Islet precursor cell (in vitro differentiated cells): Measurements from ENCODE around the gene COL15A1.

Experiments used
- DNase-seq: peaks from one replicate; pipeline ENCODE4 v3.0.0-alpha.2; 2018

The COL15A1 gene

DNA sequence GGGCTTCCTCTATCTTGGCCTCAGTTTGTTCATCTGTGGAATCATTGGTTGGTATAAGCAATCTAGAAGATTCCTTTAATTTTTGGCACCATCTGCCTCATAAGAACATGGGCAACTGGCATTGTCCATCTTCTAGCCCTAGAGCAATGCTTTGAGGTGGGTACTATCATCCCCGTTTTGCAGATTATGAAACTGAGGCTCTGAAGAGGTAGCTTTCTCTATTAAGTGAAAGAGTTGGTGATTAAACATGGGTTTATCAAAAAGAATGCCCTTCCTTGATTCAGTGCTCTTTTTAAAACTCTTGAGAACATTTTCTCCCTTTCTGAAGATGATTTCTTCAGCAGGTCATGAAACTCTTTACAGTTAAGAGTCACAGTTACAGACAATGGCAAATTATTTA is 118.8 kb downstream of the COL15A1 start:
- no peak for DNase-seq

DNA sequence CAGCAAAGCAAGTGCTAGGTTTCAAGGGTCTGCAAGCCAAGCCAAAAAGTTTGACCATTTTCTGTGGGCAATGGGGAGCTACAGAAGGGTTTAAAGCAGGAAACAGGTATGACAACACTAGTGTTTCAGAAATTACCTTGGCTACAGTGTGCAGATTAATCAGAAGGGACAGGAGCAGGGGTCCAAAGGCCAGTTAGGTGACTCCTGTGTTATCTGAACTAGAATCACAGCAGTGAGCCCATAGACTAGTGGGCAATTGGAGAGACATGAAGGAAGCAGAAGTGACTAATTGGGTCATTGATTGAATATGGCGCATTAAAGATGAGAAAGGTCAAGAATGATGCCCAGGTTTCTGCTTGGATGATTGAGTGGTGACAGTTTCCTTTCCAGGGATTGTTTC is 119.8 kb downstream of the COL15A1 start:
- no peak for DNase-seq

DNA sequence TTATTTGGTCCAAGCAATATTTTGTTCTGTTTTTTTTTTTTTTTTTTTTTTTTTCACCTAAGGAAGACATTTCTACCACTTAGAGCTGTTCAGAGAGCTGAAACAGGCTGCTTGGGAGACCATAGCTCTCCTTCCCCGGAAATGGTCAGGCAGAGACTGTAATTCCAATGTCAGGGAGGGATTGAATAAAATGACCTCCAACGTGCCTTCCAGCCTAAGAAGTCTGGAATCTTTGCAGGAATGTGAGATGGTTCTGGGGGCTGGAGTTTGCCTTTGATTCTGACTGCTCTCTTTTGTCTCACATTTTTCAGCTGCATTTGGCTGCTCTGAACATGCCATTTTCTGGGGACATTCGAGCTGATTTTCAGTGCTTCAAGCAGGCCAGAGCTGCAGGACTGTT is 122.9 kb downstream of the COL15A1 start:
- peak; percentile 62 for DNase-seq

DNA sequence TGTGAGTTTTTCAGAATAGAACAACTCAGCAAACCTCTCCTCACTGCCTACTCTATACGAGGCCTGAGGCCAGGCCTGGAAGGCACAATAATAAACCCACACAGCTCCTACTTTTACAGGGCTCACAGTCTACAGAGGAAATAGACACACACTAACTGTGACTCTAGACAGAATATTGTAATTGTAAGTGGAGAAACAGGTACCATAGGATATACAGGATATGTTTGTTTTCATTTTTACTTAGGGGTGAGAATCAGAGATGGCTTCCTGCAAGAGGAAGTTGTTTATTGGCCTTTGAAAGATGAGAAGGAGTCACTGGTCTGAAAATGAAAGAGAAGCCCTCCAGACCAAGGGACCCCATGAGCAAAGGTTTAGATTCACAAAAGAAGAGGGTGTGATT is 125.4 kb downstream of the COL15A1 start:
- no peak for DNase-seq

DNA sequence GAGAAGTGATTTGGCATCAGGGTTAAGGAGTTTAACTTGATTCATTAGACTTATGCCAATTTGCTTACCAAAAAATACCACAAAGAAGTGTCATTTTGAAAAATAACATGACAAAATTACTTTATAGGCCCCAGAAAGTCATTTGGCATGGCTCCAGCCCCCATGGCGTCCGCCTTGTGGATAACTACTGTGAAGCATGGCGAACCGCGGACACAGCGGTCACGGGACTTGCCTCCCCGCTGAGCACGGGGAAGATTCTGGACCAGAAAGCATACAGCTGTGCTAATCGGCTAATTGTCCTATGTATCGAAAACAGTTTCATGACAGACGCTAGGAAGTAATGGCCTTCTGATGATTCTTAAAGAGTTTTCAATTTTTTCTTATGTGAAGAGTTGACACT is 125.8 kb downstream of the COL15A1 start:
- no peak for DNase-seq

DNA sequence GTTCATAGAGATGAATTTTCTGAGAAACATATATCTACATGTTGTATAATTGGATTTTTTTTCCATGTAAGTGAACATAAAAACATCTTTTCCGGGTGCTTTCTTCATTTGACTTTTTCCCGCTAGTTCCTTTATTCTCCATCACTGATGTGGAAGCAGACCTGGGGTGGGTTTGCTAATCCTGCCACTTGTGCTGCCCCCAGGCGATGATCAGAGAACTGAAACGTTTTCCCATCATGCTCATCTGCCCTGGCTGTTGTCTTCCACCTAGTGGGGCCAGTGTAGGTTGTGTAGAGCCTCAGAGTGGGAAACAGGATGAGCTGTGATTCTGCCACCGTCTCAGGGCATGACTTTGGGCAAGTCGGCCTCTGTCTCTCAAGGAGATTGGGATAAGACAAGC is 127.0 kb downstream of the COL15A1 start:
- no peak for DNase-seq

DNA sequence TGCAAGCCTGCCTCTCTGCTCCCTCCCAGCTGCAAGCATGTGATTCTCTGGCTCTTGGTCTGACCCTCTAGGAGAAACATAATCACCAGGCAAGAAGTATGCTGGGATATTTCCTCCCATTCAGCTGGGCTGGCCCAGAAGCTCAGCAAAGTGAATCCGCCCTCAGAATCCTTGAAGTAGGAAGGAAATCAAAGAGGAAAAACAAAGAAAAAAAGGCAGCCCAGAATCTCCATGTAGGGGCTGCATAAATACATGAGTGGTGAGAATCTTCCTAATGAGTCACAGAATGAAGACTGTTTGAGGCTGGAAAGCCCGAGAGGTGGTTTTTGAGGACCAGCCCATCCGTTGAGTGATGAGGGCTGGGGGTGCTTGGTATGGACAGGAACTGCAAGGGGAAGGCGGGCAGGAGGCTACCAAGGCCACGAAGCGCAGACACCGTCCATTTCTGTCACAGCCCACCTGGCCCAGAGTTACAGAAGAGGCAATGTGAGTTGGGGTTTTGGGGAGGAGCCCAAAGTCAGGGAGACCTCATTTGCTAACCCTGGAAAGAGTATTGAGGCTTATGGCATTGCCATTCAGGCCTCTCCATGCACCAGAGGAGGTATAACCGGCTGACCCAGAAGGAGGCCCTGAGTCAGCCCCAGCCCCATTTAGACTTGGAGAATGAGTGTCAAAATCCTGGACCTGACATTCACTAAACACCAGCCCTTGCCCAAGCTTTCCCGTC is 127.8 kb downstream of the COL15A1 start:
- DNase-seq = no peak

DNA sequence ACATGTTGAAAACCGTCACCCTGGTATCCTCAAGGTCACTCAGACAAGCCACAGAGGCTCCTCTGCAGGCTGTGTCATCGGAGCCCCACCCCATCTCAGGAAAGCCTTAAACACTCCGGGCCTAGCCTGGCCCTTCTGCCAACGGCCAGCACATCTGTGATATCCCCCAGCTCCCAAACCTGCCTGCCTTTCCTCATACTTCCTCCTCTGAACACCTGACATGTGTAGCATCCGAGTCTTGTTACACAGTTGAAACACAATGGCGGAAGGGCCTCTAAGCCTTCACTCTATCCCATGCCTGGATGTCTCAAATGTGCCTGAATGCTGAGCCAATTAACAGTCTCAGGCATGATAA is 128.3 kb downstream of the COL15A1 start:
- no peak for DNase-seq

DNA sequence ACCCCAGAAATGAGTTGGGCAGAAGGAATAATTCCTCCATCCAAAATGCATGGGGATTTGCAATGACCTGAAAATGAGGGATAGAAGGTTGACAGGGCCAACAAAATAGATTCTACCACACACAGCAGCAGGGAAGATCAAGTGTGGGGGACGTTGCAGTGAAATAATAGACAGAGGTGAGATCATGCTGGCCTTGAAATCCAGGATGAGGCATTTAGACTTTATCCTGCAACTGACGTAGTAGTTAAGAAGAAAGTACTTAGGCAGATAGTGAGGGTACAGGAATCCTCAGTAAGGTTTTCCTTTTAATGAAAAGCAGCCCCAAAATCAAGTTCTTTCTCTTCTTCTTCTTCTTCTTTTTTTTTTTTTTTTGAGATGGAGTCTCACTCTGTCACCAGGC is 129.6 kb downstream of the COL15A1 start:
- DNase-seq = no peak

DNA sequence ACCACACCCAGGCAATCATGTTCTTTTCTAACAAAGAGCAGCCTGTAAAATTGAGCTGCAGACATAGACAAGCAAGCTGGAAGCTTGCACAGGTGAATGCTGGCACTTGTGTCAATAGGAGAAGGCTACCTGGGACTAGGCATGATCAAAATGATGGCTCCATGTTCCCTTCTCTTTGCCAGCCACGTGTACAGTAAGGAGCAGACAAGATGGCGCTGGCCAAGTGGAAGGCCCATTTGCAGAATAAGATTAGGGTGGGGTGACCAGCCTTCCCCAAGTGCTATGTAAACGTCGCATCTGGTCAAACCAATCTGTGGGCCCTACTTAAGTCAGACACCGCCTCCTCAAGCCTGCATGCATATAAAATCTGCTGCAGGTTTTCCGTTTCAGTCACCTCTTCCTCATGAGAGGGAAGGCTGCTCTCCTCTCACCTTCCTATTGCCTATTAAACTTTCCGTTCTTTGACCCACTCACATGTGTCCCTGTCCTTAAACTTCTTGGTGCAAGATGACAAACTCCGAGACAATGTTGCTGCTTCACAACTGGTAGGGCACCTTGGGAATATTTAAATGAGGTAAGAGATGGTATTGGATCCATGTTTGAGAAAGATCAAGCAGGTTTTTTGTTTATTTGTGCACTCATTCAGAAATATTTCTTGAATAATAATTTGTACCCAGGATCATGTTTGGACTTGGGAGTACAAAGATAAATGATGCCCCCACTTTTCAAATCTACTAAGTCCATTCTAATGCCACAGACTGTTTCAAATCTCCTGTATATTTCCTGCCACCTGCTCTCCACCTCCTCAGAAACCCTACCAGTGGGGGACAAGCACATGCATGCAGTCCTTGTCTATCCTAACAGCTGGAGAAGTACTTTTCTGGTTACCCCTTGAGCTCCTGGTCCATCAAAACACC is 130.5 kb downstream of the COL15A1 start:
- peak; percentile 25 for DNase-seq

DNA sequence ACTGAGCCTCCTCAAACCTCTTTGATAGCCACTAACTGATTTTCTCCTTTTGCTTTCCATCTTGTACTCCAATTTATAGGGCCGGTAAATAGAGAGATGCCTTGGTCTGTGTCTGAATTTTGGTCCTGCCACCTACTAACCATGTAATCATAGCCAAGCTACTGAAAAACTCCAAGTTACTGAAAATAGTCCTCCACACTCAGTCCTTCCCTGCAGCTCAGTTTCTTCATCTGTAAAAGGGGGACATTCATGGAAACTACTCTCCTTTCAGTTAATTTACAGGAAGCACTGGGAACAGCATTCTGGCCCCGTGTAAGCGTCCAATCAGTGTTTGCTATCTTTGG is 131.2 kb downstream of the COL15A1 start:
- no peak for DNase-seq

DNA sequence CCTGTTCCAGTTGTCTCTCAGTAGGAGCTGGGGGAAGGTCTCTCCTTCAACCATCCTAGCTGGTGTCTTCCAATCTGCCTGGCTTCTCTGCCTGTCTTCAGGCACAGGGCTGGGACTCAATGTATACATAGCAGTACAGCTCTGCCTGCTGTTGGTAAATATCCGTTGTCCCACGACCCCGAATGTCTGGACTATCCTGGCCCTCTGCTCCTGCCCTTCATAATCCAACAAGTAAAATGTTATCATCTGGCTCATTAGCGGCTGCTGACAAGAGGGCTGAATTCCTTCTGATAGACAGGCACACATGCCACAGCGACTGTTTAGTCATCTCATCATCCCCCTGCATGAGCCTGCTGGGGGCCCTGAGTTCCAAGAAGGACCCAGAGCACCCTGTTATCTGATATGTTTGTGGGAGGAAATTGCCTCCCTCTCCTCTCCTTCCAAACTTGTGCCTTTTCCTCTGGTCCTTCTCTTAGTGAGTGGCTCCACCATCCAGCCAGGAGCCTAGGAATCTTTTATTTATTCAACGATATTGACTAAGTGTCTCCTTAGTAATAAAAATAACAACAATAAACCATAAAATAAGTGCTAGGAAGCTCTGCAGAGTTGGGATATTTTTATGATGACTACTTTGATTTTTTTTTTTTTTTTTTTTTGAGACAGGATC is 131.7 kb downstream of the COL15A1 start:
- peak; percentile 74 for DNase-seq

DNA sequence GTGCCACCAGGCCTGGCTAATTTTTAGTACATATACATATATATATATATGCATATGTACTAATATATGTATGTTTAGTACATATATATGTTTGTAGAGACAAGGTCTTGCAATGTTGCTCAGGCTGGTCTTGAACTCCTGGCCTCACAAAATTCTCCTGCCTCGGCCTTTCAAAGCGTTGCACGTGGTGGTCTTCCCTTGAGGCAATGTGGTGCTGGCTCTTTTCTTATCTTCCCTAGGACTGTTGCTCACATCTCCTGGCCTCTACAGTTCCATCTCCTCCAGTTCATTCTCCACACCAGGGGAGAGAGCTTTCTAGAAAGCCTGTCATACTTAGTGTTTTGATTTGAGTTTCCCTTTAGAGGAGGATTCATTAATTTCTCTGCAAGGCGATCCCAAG is 132.3 kb downstream of the COL15A1 start:
- no peak for DNase-seq

DNA sequence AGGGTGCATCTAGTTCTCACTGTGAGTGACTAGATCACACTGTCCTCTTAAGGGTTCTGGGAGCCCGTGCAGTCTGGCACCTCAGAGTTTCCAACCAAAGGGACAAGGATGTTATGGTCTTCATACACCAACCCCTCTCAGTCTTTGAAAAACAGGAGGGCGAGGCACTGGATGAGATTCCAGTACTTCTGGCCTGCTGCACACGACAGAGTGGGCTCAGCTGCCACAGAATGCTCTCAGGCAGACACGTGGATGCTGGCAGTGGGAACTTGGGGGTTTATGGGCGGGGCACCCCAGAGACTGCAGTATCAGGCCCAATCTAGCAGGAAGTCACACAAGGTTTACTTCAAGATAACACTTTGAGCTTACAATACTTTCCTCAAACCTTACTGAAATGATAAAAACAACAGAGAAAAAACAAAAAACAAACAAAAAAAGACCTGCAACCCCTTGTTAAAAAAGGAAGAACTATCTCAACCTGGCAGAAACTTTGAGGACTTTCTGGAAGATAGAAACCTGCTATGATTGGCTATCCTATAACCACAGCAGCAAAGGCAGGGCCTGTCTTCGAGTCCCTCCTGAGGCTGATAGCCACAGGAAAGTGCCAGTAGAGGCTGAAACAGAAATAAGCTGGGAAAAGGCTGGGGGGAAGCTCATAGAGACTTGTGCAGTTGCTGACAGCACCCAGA is 132.9 kb downstream of the COL15A1 start:
- no peak for DNase-seq

DNA sequence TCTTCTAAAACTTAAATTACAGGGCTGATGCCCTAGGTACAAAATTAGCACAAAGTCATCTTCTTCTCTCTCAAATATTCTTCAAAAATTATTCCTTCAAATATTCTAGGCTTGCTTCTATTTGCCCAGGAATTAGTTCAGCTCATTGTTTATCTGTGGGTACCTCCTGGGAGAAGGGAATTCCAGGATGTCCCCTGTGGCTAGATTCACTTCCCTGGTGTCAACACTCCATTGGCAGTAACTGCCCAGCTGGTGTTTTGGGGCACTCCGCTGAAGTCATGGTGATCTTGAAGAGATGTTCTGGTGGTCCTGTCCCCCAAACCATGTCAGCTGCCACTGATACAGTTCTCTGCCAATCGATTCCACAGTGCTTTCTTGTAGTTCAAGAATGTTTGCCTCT is 135.0 kb downstream of the COL15A1 start:
- no peak for DNase-seq

DNA sequence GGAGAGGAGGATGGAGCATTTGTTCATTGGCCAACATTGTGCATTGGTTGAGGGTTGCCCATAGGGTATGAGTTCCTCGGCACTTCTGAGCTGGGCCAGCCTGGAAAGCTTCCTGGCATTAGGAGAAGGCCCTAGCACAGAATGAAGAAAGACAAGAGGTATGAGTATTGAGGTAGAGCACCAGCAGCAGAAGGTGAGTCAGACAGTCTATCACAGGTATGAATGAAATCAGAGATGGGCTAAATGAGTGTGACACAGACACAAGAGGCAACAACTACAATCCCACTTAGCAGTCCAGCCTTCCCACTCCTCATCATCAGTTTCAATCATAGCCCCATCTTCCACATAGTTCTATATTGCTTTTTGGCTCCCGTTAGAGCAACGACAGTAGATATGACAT is 135.8 kb downstream of the COL15A1 start:
- DNase-seq = no peak

DNA sequence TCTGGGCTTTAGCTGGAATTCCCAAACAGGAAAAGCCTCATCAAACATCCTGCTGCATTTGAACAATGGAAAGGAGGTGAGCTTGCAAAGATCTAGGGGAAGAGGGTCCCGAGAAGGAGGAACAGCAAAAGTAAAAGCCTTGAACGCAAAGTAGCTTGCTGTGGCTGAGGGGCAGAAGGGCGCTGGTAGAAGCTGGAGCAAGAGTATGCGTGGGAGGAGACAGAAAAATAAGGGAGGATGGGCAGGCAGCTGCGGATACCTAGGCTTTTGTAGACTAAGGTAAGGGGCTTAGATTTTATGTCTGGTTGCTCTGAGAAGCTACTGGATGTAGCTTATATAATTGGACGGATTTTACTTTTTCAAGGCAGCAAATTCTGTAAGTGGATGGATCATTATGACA is 139.3 kb downstream of the COL15A1 start:
- no peak for DNase-seq

DNA sequence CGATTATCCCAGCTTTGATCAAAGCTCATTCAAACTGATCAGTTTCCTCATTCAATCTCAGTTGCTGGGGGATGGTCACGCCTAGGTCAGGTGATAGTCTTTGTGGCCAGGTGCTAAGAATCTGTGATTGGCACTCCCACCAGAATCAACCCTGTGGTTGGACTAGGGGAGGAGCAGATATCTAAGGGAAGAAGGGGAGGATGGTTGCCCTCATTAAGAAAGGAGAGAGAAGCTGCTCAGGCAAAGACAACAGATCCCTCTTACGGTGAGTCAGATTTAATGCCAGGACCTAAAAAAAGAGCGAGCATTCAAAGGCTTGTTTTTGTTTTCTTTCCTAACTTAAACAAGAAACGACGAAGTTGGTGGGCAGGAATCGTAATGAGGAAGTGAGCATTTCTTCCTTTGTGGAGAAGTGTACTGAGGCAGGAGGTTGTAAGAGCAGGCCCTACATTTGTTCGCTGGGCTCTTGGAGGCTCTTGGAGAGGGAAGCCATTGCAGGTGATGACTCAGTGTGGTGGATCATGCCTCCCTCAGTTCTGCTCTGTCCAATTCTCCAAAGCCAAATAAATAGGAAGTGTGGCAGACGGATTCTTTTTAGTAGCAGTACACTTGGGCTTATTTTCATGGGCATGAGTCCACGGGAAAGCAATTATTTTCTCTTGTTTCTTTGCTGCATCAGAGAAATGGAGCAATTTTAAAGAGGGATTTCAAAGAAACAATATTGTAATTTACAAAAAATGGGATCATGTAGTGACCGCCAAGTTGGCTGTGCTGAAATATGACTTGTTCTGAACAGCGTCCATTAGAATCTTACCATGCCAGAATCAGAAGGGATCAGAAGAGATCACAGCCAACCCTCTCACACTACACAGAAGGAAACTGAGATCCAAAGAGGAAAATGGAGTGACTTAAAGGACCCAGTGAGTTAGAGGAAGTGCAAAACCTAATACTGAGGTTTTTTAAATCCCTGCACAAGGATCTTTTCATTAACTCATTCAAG is 142.5 kb downstream of the COL15A1 start:
- no peak for DNase-seq

DNA sequence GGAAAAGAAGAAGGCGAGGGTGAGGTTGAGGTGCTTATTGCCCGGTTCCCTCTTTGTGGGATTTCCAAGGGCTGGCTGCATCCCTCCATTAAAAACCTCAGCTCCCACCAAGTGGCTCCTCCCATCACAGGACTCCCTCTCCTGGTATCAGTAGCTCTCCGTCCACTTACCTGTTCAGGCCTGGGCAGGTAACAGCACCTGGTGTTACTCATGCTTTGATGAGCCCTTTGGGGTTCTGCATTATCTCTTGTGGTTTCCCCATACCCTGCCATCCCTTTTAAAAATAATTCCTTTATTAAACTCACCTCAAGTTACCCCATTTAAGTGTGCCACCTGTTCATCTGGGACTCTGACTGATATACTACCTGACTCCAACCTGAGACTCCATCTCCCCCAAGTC is 143.8 kb downstream of the COL15A1 start:
- no peak for DNase-seq

DNA sequence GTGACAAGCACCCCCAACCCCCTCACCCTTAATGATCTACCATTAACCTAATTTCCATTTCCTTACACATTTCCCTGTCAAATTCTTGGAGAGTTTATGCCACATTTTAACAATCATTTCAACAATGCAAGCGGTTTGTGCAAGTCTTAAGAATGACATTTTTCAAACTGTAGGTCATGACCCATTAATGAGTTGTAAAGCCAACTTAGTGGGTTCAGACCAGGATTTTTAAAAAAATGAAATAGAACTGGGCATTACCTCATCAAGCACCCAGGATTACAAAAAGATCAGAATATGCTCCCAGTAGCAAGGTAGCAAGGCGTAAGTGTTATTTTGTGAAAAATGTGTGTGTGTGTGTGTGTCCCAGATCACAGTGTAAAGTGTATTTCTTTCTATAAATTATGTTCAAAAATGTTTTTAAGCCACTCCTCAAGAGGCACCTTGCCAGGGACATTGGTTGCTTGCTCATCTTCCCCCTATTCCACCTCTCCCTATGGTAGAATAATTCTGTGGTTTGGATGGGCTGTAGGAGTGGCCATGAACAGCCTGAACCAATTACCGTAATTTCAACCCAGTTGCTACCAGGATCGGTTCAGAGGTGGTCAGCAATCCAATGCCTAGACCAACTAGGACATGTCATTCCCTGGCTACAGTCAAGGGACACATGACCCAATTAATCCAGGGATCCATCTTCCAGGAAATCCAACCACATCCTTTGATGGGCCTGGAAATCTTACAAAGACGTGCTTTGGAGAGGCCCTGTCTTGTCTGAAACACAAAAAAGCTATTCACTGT is 146.8 kb downstream of the COL15A1 start:
- DNase-seq = no peak
